ENCODE measurements around the gene CTNNA3. TPM values are rescaled to one million over a fixed set of nuclear protein-coding genes. Genes with fewer than 3 reads are reported as not detected.

CTNNA3 gene
- total and polyA plus RNA-seq, 4 donors = 0.16 to 2.4 (median 1.4) TPM

GRCh38 chr10:66366163-66366562 lies 1329.8 kb downstream of the CTNNA3 start:
- Histone ChIP-seq H3K4me1 (ENCODE audit: control insufficient read depth in 4 of 4, insufficient read depth in 4 of 4, low read length in 3 of 4) (no peaks in the 10 kb centered on the region), H3K9ac (ENCODE audit: low read depth in 1 of 2, low read length in 2 of 2) (no peak overlapping the region), H3K27me3 (ENCODE audit: control insufficient read depth in 4 of 4, insufficient read depth in 4 of 4, low read length in 3 of 4) (no peaks in the 10 kb centered on the region), H3K36me3 (ENCODE audit: control insufficient read depth in 4 of 4, insufficient read depth in 3 of 4, low read depth in 1 of 4, low read length in 3 of 4) (no peaks in the 10 kb centered on the region), H3K27ac (ENCODE audit: low read depth in 1 of 2, low read length in 2 of 2) (no peak overlapping the region), H3K9me3 (ENCODE audit: control insufficient read depth in 4 of 4, low read length in 3 of 4) (no peaks in the 10 kb centered on the region), H3K4me3 (ENCODE audit: low read depth in 1 of 3, low read length in 3 of 3) (no peak overlapping the region)
- WGBS = 71% methylated on average over 3 of the region's 3 CpGs
- no peak for DNase-seq (ENCODE audit: low spot score)
- no peak for TF ChIP-seq ZBTB33 (IDR thresholded peaks at IDR 0.05)
- TF ChIP-seq RXRA (IDR thresholded peaks at IDR 0.05) = no peak
- no peak for TF ChIP-seq FOXA1 (IDR thresholded peaks at IDR 0.05)
- no peak for TF ChIP-seq REST (IDR thresholded peaks at IDR 0.05)
- TF ChIP-seq EGR1 (IDR thresholded peaks at IDR 0.05; ENCODE audit: low read depth in 2 of 2) = no peak
- TF ChIP-seq YY1 (IDR thresholded peaks at IDR 0.05) = no peak
- TF ChIP-seq SP1 (IDR thresholded peaks at IDR 0.05) = no peak
- TF ChIP-seq RAD21 (IDR thresholded peaks at IDR 0.05) = no peak
- TF ChIP-seq ATF3 (IDR thresholded peaks at IDR 0.05) = no peak
- no peak for TF ChIP-seq HNF4A (conservative IDR thresholded peaks at IDR 0.05)
- no peak for TF ChIP-seq GABPA (IDR thresholded peaks at IDR 0.05 in 1 of 2, conservative IDR thresholded peaks at IDR 0.05 in 1 of 2)
- TF ChIP-seq HNF4G (IDR thresholded peaks at IDR 0.05) = no peak
- no peak for TF ChIP-seq NR2F2 (IDR thresholded peaks at IDR 0.05)
- TF ChIP-seq TAF1 (conservative IDR thresholded peaks at IDR 0.05) = no peak
- TF ChIP-seq CTCF (IDR thresholded peaks at IDR 0.05; ENCODE audit: low read depth, low read length, missing input control) = no peak

GRCh38 chr10:66365686-66366085 lies 1330.3 kb downstream of the CTNNA3 start:
- Histone ChIP-seq H3K9ac (ENCODE audit: low read depth in 1 of 2, low read length in 2 of 2) (no peak overlapping the region), H3K4me1 (ENCODE audit: control insufficient read depth in 4 of 4, insufficient read depth in 4 of 4, low read length in 3 of 4) (no peaks in the 10 kb centered on the region), H3K27ac (ENCODE audit: low read depth in 1 of 2, low read length in 2 of 2) (no peak overlapping the region), H3K9me3 (ENCODE audit: control insufficient read depth in 4 of 4, low read length in 3 of 4) (no peaks in the 10 kb centered on the region), H3K4me3 (ENCODE audit: low read depth in 1 of 3, low read length in 3 of 3) (no peak overlapping the region), H3K36me3 (ENCODE audit: control insufficient read depth in 4 of 4, insufficient read depth in 3 of 4, low read depth in 1 of 4, low read length in 3 of 4) (no peaks in the 10 kb centered on the region), H3K27me3 (ENCODE audit: control insufficient read depth in 4 of 4, insufficient read depth in 4 of 4, low read length in 3 of 4) (no peaks in the 10 kb centered on the region)
- no peak for TF ChIP-seq CTCF (IDR thresholded peaks at IDR 0.05; ENCODE audit: low read depth, low read length, missing input control)
- WGBS = 95% methylated on average over 2 of the region's 2 CpGs
- DNase-seq (ENCODE audit: low spot score) = no peak
